H9 (cell line): ENCODE measurements around the gene ITGA2. TPM values are rescaled to one million over a fixed set of nuclear protein-coding genes. Genes with fewer than 3 reads are reported as not detected.
A peak's percentile ranks its signal among the peaks of the same experiment; 100 is the strongest.

Experiments
- DNase-seq: peaks from one replicate; pipeline ENCODE4 v3.0.0-alpha.2; 2017
- H2AFZ ChIP-seq: one replicate; pipeline ENCODE4 v1.6.1; 2013; ENCODE audit warnings: mild to moderate bottlenecking, low read length, control low read depth, moderate library complexity
- H2AK5ac ChIP-seq: 2 replicates; pipeline ENCODE4 v1.6.1; 2013; ENCODE audit warnings: low read length, control low read depth, mixed read lengths; ENCODE audit not compliant: insufficient read length
- H2BK120ac ChIP-seq: one replicate; pipeline ENCODE4 v1.6.1; 2013; ENCODE audit warnings: low read depth, mild to moderate bottlenecking, low read length, control low read depth, inconsistent platforms; ENCODE audit not compliant: poor library complexity, severe bottlenecking
- H2BK12ac ChIP-seq: 2 replicates; pipeline ENCODE4 v1.6.1; 2013; ENCODE audit warnings: low read length, control low read depth, mixed read lengths, low read depth; ENCODE audit not compliant: insufficient read length
- H2BK15ac ChIP-seq: 2 replicates; pipeline ENCODE4 v1.6.1; 2013; ENCODE audit warnings: low read depth, low read length, control low read depth
- H2BK20ac ChIP-seq: one replicate; pipeline ENCODE4 v1.6.1; 2013; ENCODE audit warnings: low read depth, mild to moderate bottlenecking, low read length, control low read depth, inconsistent platforms; ENCODE audit not compliant: poor library complexity, severe bottlenecking
- H2BK5ac ChIP-seq: 2 replicates; pipeline ENCODE4 v1.6.1; 2013; ENCODE audit warnings: low read length, control low read depth, mixed read lengths; ENCODE audit not compliant: insufficient read length
- H3K14ac ChIP-seq: 2 replicates; pipeline ENCODE4 v1.6.1; 2013; ENCODE audit warnings: low read length, control low read depth; ENCODE audit not compliant: insufficient read depth
- H3K18ac ChIP-seq: 2 replicates; pipeline ENCODE4 v1.6.1; 2013; ENCODE audit warnings: low read depth, mild to moderate bottlenecking, mixed read lengths, low read length, control low read depth; ENCODE audit not compliant: insufficient read length
- H3K23ac ChIP-seq: 2 replicates; pipeline ENCODE4 v1.6.1; 2013; ENCODE audit warnings: low read length, control low read depth, mixed read lengths, low read depth; ENCODE audit not compliant: insufficient read length
- H3K23me2 ChIP-seq: 2 replicates; pipeline ENCODE4 v1.6.1; 2013; ENCODE audit warnings: low read depth, mild to moderate bottlenecking, mixed read lengths, low read length, control low read depth; ENCODE audit not compliant: insufficient read length, poor library complexity, severe bottlenecking
- H3K27ac ChIP-seq: 2 replicates; pipeline ENCODE4 v1.5.1; 2013; ENCODE audit warnings: low read length, control low read depth, mixed read lengths, low read depth; ENCODE audit not compliant: insufficient read length
- H3K27me3 ChIP-seq: 2 replicates; pipeline ENCODE4 v1.6.1; 2013; ENCODE audit warnings: low read length, control low read depth, inconsistent platforms; ENCODE audit not compliant: insufficient read depth
- H3K4ac ChIP-seq: 2 replicates; pipeline ENCODE4 v1.6.1; 2013; ENCODE audit warnings: low read depth, mild to moderate bottlenecking, control low read depth, inconsistent platforms, low read length, moderate library complexity
- H3K4me1 ChIP-seq: 2 replicates; pipeline ENCODE4 v1.6.1; 2013; ENCODE audit warnings: low read length, control low read depth, inconsistent platforms; ENCODE audit not compliant: insufficient read depth
- H3K4me2 ChIP-seq: 2 replicates; pipeline ENCODE4 v1.6.1; 2013; ENCODE audit warnings: low read length, control low read depth, mixed read lengths; ENCODE audit not compliant: insufficient read length, insufficient read depth
- H3K56ac ChIP-seq: 2 replicates; pipeline ENCODE4 v1.6.1; 2013; ENCODE audit warnings: low read depth, mild to moderate bottlenecking, mixed read lengths, low read length, control low read depth; ENCODE audit not compliant: insufficient read length
- H3K79me1 ChIP-seq: 2 replicates; pipeline ENCODE4 v1.6.1; 2013; ENCODE audit warnings: low read depth, mild to moderate bottlenecking, moderate library complexity, low read length, control low read depth, inconsistent platforms; ENCODE audit not compliant: insufficient read depth, poor library complexity, severe bottlenecking
- H3K79me2 ChIP-seq: 2 replicates; pipeline ENCODE4 v1.6.1; 2013; ENCODE audit warnings: low read length, control low read depth, inconsistent platforms; ENCODE audit not compliant: insufficient read depth
- H3K9ac ChIP-seq: 2 replicates; pipeline ENCODE4 v1.6.1; 2013; ENCODE audit warnings: low read length, control low read depth, mixed read lengths; ENCODE audit not compliant: insufficient read length; ENCODE audit errors: extremely low read depth
- H3K9me3 ChIP-seq: one replicate; pipeline ENCODE4 v1.6.1; 2013; ENCODE audit warnings: low read depth, low read length, inconsistent platforms; ENCODE audit not compliant: control insufficient read depth
- H3T11ph ChIP-seq: one replicate; pipeline ENCODE4 v1.6.1; 2013; ENCODE audit warnings: mild to moderate bottlenecking, low read length, control low read depth, inconsistent platforms
- H4K20me1 ChIP-seq: one replicate; pipeline ENCODE4 v1.6.1; 2013; ENCODE audit not compliant: control insufficient read depth, insufficient read length, insufficient read depth
- H4K5ac ChIP-seq: 2 replicates; pipeline ENCODE4 v1.6.1; 2013; ENCODE audit warnings: low read depth, mild to moderate bottlenecking, mixed read lengths, low read length, control low read depth; ENCODE audit not compliant: insufficient read length
- H4K8ac ChIP-seq: replicated peaks from 2 replicates; pipeline ENCODE4 v1.6.1; 2013; ENCODE audit warnings: low read length, control low read depth, mixed read lengths, low read depth; ENCODE audit not compliant: insufficient read length
- H4K91ac ChIP-seq: 2 replicates; pipeline ENCODE4 v1.6.1; 2013; ENCODE audit warnings: low read depth, mild to moderate bottlenecking, moderate library complexity, mixed read lengths, low read length, control low read depth; ENCODE audit not compliant: insufficient read length
- H3K27ac Mint-ChIP-seq, 3 experiments: 2 replicates in 2 of 3; 3 replicates in 1 of 3; pipeline ENCODE4 v1.8.0; 2020 to 2021; ENCODE audit warnings: mixed read lengths in 3 of 3, mild to moderate bottlenecking in 1 of 3, moderate library complexity in 1 of 3
- H3K27me3 Mint-ChIP-seq: 2 replicates; pipeline ENCODE4 v1.8.0; 2021; ENCODE audit warnings: low read depth, mild to moderate bottlenecking, moderate library complexity, mixed read lengths
- H3K36me3 Mint-ChIP-seq, 3 experiments: 2 replicates in 2 of 3; 3 replicates in 1 of 3; pipeline ENCODE4 v1.8.0; 2020 to 2021; ENCODE audit warnings: low read depth in 3 of 3, mixed read lengths in 3 of 3; ENCODE audit not compliant: insufficient read depth in 1 of 3
- H3K4me1 Mint-ChIP-seq, 2 experiments: 2 replicates each; pipeline ENCODE4 v1.8.0; 2020; ENCODE audit warnings: mixed read lengths in 2 of 2
- H3K4me3 Mint-ChIP-seq, 2 experiments: 2 replicates in 1 of 2; 3 replicates in 1 of 2; pipeline ENCODE4 v1.8.0; 2020 to 2021; ENCODE audit warnings: mild to moderate bottlenecking in 2 of 2, mixed read lengths in 2 of 2, moderate library complexity in 1 of 2
- H3K9me3 Mint-ChIP-seq, 2 experiments: 2 replicates in 1 of 2; 3 replicates in 1 of 2; pipeline ENCODE4 v1.8.0; 2020; ENCODE audit warnings: mild to moderate bottlenecking in 2 of 2, mixed read lengths in 2 of 2, moderate library complexity in 1 of 2
- CTCF ChIP-seq: fragments of 200-600 bp; sonication (generic); conservative IDR thresholded peaks from 3 replicates; pipeline ENCODE4 v1.8.0; 2021; ENCODE audit warnings: antibody characterized with exemption, mild to moderate bottlenecking
- WGBS: extraction: QIAGEN DNeasy Blood & Tissue Kit; methylation state at CpG from one replicate; pipeline ENCODE4 v1.1.7; 2013; ENCODE audit warnings: missing lambda C conversion rate, low lambda C conversion rate, mixed read lengths; ENCODE audit not compliant: insufficient read length; ENCODE audit errors: extremely low coverage; 5-methylcytosine and 5-hydroxymethylcytosine counted together
- total RNA-seq: library from RNA; stranded (reverse); gene quantifications from 2 replicates; pipeline ENCODE4 v1.2.1, GENCODE V29; 2021

ITGA2 gene
- total RNA-seq, 1 experiment from 2014 or later, result 3.0 TPM

GRCh38 chr5:53109056-53109442 lies 119.9 kb downstream of the ITGA2 start:
- H4K8ac ChIP-seq, result no peak overlapping the region
- H3K79me2 ChIP-seq, result no peaks in the 10 kb centered on the region
- no peak overlapping the region for H3K18ac ChIP-seq
- no peak overlapping the region for H2BK20ac ChIP-seq
- no peaks in the 10 kb centered on the region for H3K9me3 ChIP-seq
- H3K23me2 ChIP-seq, result peaks cover 13% of the 10 kb centered on the region
- H3K27ac Mint-ChIP-seq, result no peak overlapping the region
- no peak overlapping the region for H3K4ac ChIP-seq
- H3K4me2 ChIP-seq, result peak overlapping the region; percentile 70
- H3K4me1 ChIP-seq, result peaks cover 5% of the 10 kb centered on the region; the same call in 1 of the 2 replicates
- H2AK5ac ChIP-seq, result no peak overlapping the region
- H2AFZ ChIP-seq, result no peak overlapping the region
- H4K91ac ChIP-seq, result no peak overlapping the region
- H3K14ac ChIP-seq, result no peak overlapping the region
- no peaks in the 10 kb centered on the region; a peak in 1 of 5 replicates for H3K9me3 Mint-ChIP-seq
- peaks cover 0 to 3% (median 0%) of the 10 kb centered on the region in 3 experiments; a peak in 1 of 7 replicates for H3K36me3 Mint-ChIP-seq
- H3T11ph ChIP-seq, result no peak overlapping the region
- H4K20me1 ChIP-seq, result no peaks in the 10 kb centered on the region
- H2BK12ac ChIP-seq, result no peak overlapping the region
- no peaks in the 10 kb centered on the region for H3K27me3 Mint-ChIP-seq
- WGBS, result no CpG with 5 or more reads among the region's 11 CpGs
- H2BK5ac ChIP-seq, result no peak overlapping the region
- H3K79me1 ChIP-seq, result no peaks in the 10 kb centered on the region
- peaks cover 10 to 17% of the 10 kb centered on the region in 2 experiments for H3K4me1 Mint-ChIP-seq
- peak overlapping the region; percentile 84 to 90 for H3K4me3 Mint-ChIP-seq
- no peaks in the 10 kb centered on the region; the same call in 1 of the 2 replicates for H3K27me3 ChIP-seq
- TF ChIP-seq CTCF, result no peak
- no peak overlapping the region for H3K23ac ChIP-seq
- H2BK120ac ChIP-seq, result no peak overlapping the region
- no peak for DNase-seq
- H3K56ac ChIP-seq, result no peak overlapping the region
- H3K9ac ChIP-seq, result peak overlapping the region; percentile 26
- no peak overlapping the region for H2BK15ac ChIP-seq
- no peak overlapping the region for H4K5ac ChIP-seq
- no peak overlapping the region for H3K27ac ChIP-seq
